Hypothalamus (tissue), 51 donors: ENCODE data around the gene GGT5.
A peak's percentile ranks its signal among the peaks of the same experiment; 100 is the strongest.
"Not testable (repeated sequence)": the region's sequence is repeated elsewhere in the genome, so short reads cannot be mapped to it uniquely, and the experiment has no call there.

Experiments
- DNase-seq, 51 donors: peaks; one replicate each; lab custom pipeline; 2025; lab: John Stamatoyannopoulos, UW

GGT5 gene

GRCh38 chr22:24185501-24186351, 59.2 kb downstream of the GGT5 start:
- no peak for DNase-seq

- no peak for DNase-seq
These were observed 59.8 kb downstream of the GGT5 start for GRCh38 chr22:24185001-24185500.

GRCh38 chr22:24184057-24184798, 60.7 kb downstream of the GGT5 start:
- no peak for DNase-seq

- DNase-seq: no peak
These were observed 61.4 kb downstream of the GGT5 start for GRCh38 chr22:24183321-24184031.

- not testable (repeated sequence) for DNase-seq
These were observed 62.0 kb downstream of the GGT5 start for GRCh38 chr22:24182900-24183246.

- DNase-seq: peak in 1 of 51 donors; percentile 12
These were observed 62.6 kb downstream of the GGT5 start for GRCh38 chr22:24181996-24182899.

- no peak for DNase-seq
These were observed 63.5 kb downstream of the GGT5 start, which contains the start of gene SUSD2 for GRCh38 chr22:24181088-24181995. Gene SUSD2 (plus strand): TSS chr22:24181487. CDS start chr22:24181520, 33 bp downstream.

- DNase-seq: no peak
These were observed 64.4 kb downstream of the GGT5 start for GRCh38 chr22:24180316-24181087.

GRCh38 chr22:24179478-24180210, 65.2 kb downstream of the GGT5 start:
- DNase-seq: no peak

- DNase-seq: no peak
These were observed 66.1 kb downstream of the GGT5 start for GRCh38 chr22:24178502-24179440.

GRCh38 chr22:24178021-24178431, 66.9 kb downstream of the GGT5 start:
- DNase-seq: no peak

GRCh38 chr22:24177456-24177855, 67.4 kb downstream of the GGT5 start:
- DNase-seq: no peak

GRCh38 chr22:24177045-24177444, 67.8 kb downstream of the GGT5 start:
- DNase-seq: no peak

- DNase-seq: no peak
These were observed 68.3 kb downstream of the GGT5 start for GRCh38 chr22:24176630-24177029.

- DNase-seq: no peak
These were observed 68.8 kb downstream of the GGT5 start for GRCh38 chr22:24176040-24176439.

GRCh38 chr22:24175160-24175808, 69.6 kb downstream of the GGT5 start:
- peak in 46 of 51 donors; percentile 8 to 78 (median 42) for DNase-seq
